Prostate gland (tissue), 2 donors: ENCODE measurements around the gene CNIH1. TPM values are rescaled to one million over a fixed set of nuclear protein-coding genes. Genes with fewer than 3 reads are reported as not detected.
"Not testable (repeated sequence)": the region's sequence is repeated elsewhere in the genome, so short reads cannot be mapped to it uniquely, and the experiment has no call there.

ENCODE experiments used
- DNase-seq: peaks from one replicate; pipeline ENCODE4 v3.0.0-alpha.2; 2019; ENCODE audit warnings: low spot score
- H3K27ac ChIP-seq, 2 donors: fragments of 200-600 bp; sonication (generic); 2 replicates each; pipeline ENCODE4 v1.5.1; 2017 to 2019
- H3K27me3 ChIP-seq: fragments of 200-600 bp; sonication (generic); replicated peaks from 2 replicates; pipeline ENCODE4 v1.5.1; 2019; ENCODE audit not compliant: insufficient read depth
- H3K36me3 ChIP-seq, 2 donors: fragments of 200-600 bp; sonication (generic); 1 replicate in 1 of 2; 2 replicates in 1 of 2; pipeline versions ENCODE4 v1.5.1 to v1.8.1; 2017 to 2019
- H3K4me1 ChIP-seq: fragments of 200-600 bp; sonication (generic); replicated peaks from 2 replicates; pipeline ENCODE4 v1.5.1; 2019
- H3K4me3 ChIP-seq, 2 donors: fragments of 200-600 bp; sonication (generic); 2 replicates each; pipeline ENCODE4 v1.5.1; 2017 to 2019
- H3K9me3 ChIP-seq: fragments of 200-600 bp; sonication (generic); 2 replicates; pipeline ENCODE4 v1.5.1; 2017
- CTCF ChIP-seq, 4 experiments: fragments of 200-600 bp in 2 of 4; fragments of 450-650 bp in 2 of 4; sonication (generic) in 2 of 4; IDR thresholded peaks; 1 replicate in 3 of 4; 2 replicates in 1 of 4; pipeline ENCODE4 v1.5.1; 2016 to 2019; ENCODE audit warnings: antibody characterized with exemption in 4 of 4, mild to moderate bottlenecking in 2 of 4, moderate library complexity in 2 of 4
- POLR2A ChIP-seq: fragments of 450-650 bp; IDR thresholded peaks from one replicate; pipeline ENCODE4 v1.6.1; 2016; ENCODE audit warnings: antibody characterized with exemption, mild to moderate bottlenecking
- POLR2AphosphoS5 ChIP-seq: sonication (generic); formaldehyde crosslinking; IDR thresholded peaks from one replicate; pipeline ENCODE4 v1.6.1; 2017; ENCODE audit warnings: antibody characterized with exemption
- WGBS: methylation state at CpG from one replicate; pipeline ENCODE4 v1.1.5; 2018; 5-methylcytosine and 5-hydroxymethylcytosine counted together
- intact Hi-C: fragments of 100-400 bp; cut with DNase I; formaldehyde crosslinking; loops from one replicate; pipeline ENCODE4 v1.14.2; 2022
- total RNA-seq, 2 donors: library from RNA; depleted of rRNA; stranded (reverse); fragments of >200 nt; gene quantifications; one replicate each; pipeline ENCODE4 v1.1.0, GENCODE V29; 2016

CNIH1 gene
- total RNA-seq, 2 donors from 2014 or later: 113 to 193 TPM

- H3K36me3 ChIP-seq: no peaks in the 10 kb centered on the region
- no peak overlapping the region for H3K27ac ChIP-seq
- no peaks in the 10 kb centered on the region for H3K9me3 ChIP-seq
- no peak for DNase-seq
- WGBS: 88% methylated on average over 4 of the region's 4 CpGs
- intact Hi-C loops: no loop called here
- no peaks in the 10 kb centered on the region for H3K4me1 ChIP-seq
- H3K27me3 ChIP-seq: no peaks in the 10 kb centered on the region
- TF ChIP-seq POLR2A: no peak
- TF ChIP-seq POLR2AphosphoS5: no peak
- no peak for TF ChIP-seq CTCF (IDR thresholded peaks at IDR 0.05)
- no peak overlapping the region for H3K4me3 ChIP-seq
Measured at GRCh38 chr14:54470701-54471100, 29.5 kb upstream of the CNIH1 start.

- no peak overlapping the region for H3K27ac ChIP-seq
- no peak for DNase-seq
- intact Hi-C loops: no loop called here
- no peaks in the 10 kb centered on the region for H3K36me3 ChIP-seq
- no peaks in the 10 kb centered on the region for H3K9me3 ChIP-seq
- no peaks in the 10 kb centered on the region for H3K27me3 ChIP-seq
- TF ChIP-seq POLR2A (no peak), POLR2AphosphoS5 (no peak), CTCF (IDR thresholded peaks at IDR 0.05) (no peak)
- H3K4me1 ChIP-seq: no peaks in the 10 kb centered on the region
- H3K4me3 ChIP-seq: no peak overlapping the region
Measured at GRCh38 chr14:54467280-54467679, 26.1 kb upstream of the CNIH1 start.

- intact Hi-C loops: no loop called here
- Histone ChIP-seq H3K27ac (no peak overlapping the region), H3K27me3 (no peaks in the 10 kb centered on the region), H3K4me3 (no peak overlapping the region), H3K36me3 (no peaks in the 10 kb centered on the region), H3K9me3 (no peaks in the 10 kb centered on the region), H3K4me1 (no peaks in the 10 kb centered on the region)
- DNase-seq: no peak
- TF ChIP-seq CTCF (IDR thresholded peaks at IDR 0.05) (no peak), POLR2A (no peak), POLR2AphosphoS5 (no peak)
- WGBS: 86% methylated on average over 4 of the region's 4 CpGs
Measured at GRCh38 chr14:54465654-54466053, 24.5 kb upstream of the CNIH1 start.

GRCh38 chr14:54462048-54462447 is 20.9 kb upstream of the CNIH1 start:
- intact Hi-C loops: no loop called here
- H3K4me3 ChIP-seq: no peak overlapping the region
- no peak overlapping the region for H3K27ac ChIP-seq
- TF ChIP-seq CTCF (IDR thresholded peaks at IDR 0.05) (no peak), POLR2AphosphoS5 (no peak), POLR2A (no peak)
- 75% methylated on average over 5 of the region's 5 CpGs for WGBS
- H3K27me3 ChIP-seq: no peaks in the 10 kb centered on the region
- no peak for DNase-seq
- H3K36me3 ChIP-seq: no peaks in the 10 kb centered on the region
- no peaks in the 10 kb centered on the region for H3K9me3 ChIP-seq
- H3K4me1 ChIP-seq: no peaks in the 10 kb centered on the region

- intact Hi-C loops: no loop called here
- DNase-seq: no peak
- WGBS: 81% methylated on average over 3 of the region's 3 CpGs
- Histone ChIP-seq H3K9me3 (no peaks in the 10 kb centered on the region), H3K4me3 (no peak overlapping the region), H3K36me3 (no peaks in the 10 kb centered on the region), H3K4me1 (no peaks in the 10 kb centered on the region), H3K27me3 (no peaks in the 10 kb centered on the region), H3K27ac (no peak overlapping the region)
- no peak for TF ChIP-seq POLR2AphosphoS5
- no peak for TF ChIP-seq POLR2A
- no peak for TF ChIP-seq CTCF (IDR thresholded peaks at IDR 0.05)
Measured at GRCh38 chr14:54459106-54459505, 17.9 kb upstream of the CNIH1 start.

GRCh38 chr14:54458536-54458935 is 17.4 kb upstream of the CNIH1 start:
- H3K4me1 ChIP-seq, H3K27ac ChIP-seq, DNase-seq, H3K4me3 ChIP-seq, H3K36me3 ChIP-seq, H3K27me3 ChIP-seq, H3K9me3 ChIP-seq, intact Hi-C loops: not testable (repeated sequence)
